ENCODE measurements around the gene LRMDA. TPM values are rescaled to one million over a fixed set of nuclear protein-coding genes. Genes with fewer than 3 reads are reported as not detected.

The LRMDA gene
- total and polyA plus RNA-seq, 2 donors (not counting 1 experiment from before 2014, with no cell fraction given): 0.12 TPM; not detected in 1

DNA sequence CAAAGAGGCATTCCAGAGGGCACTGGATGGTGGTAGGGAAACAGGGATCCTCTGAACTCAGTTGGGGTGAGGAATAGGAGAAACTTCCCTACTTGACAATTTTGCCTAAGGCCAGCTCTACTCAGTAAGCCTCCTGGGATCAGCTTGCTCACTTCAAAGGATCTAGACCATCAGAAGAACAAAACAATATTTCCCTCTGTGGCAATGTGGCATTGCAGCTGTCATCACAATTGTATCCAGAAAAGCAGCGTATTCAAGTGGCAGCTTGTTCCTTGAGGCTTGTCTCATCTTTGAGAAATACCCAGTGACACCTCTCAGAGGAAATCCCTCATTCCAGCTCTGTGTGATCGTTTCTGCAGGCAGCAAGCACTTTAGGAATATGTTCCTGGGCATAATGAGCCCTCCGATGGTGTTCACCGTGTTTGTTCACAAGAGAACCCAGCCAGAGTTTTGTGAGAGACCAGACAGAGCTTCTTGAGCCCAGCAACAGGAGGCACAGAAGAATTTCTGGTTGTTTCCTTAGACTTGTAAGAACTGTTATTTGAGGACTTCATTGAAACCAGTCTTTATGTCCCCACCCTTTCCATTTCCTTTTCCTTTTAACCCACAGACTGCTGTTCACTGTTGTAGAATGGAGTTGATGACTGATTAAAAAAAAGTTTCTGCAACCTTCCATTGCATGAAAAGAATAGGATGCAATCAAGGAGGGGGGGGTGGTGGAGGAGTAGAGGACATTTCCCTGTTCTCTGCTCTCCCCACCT is 747.3 kb downstream of the LRMDA start:
- Histone ChIP-seq H4K20me1 (ENCODE audit: control insufficient read depth, insufficient read depth, low read length, poor library complexity, severe bottlenecking) (no peaks in the 10 kb centered on the region), H3K9ac (ENCODE audit: low read length) (no peak overlapping the region), H3K27me3 (replicated peaks in 1 of 4; ENCODE audit: control extremely low read depth in 1 of 4, control insufficient read depth in 3 of 4, insufficient read depth in 4 of 4, low read length in 3 of 4) (no peaks in the 10 kb centered on the region), H3K36me3 (replicated peaks in 1 of 2; ENCODE audit: control extremely low read depth in 1 of 2, control insufficient read depth in 1 of 2, extremely low read depth in 1 of 2, insufficient read depth in 2 of 2, low read length in 1 of 2) (no peaks in the 10 kb centered on the region), H3K9me3 (ENCODE audit: control extremely low read depth in 1 of 3, control insufficient read depth in 2 of 3, insufficient read depth in 1 of 3, low read length in 2 of 3) (peaks cover 0 to 10% (median 0%) of the 10 kb centered on the region in 3 donors), H2AFZ (ENCODE audit: insufficient read depth, low read depth, low read length, poor library complexity, severe bottlenecking) (no peak overlapping the region), H3K79me2 (ENCODE audit: control insufficient read depth, insufficient read depth, low read length) (no peaks in the 10 kb centered on the region), H3K4me1 (ENCODE audit: control insufficient read depth in 2 of 2, insufficient read depth in 2 of 2, low read length in 2 of 2) (no peaks in the 10 kb centered on the region), H3K27ac (ENCODE audit: low read length in 2 of 2) (no peak overlapping the region), H3K4me3 (ENCODE audit: control extremely low read depth in 1 of 5, extremely low read depth in 1 of 5, insufficient read depth in 1 of 5, low read depth in 2 of 5, low read length in 4 of 5) (no peak overlapping the region), H3K4me2 (replicated peaks; ENCODE audit: low read depth, low read length, poor library complexity, severe bottlenecking) (no peak overlapping the region)
- no peaks in the 10 kb centered on the region for H3K9me3 Mint-ChIP-seq (ENCODE audit: insufficient read depth)
- WGBS (ENCODE audit: insufficient coverage): 80% methylated on average over 4 of the region's 4 CpGs
- H3K4me3 Mint-ChIP-seq: no peak overlapping the region
- DNase-seq: no peak
- intact Hi-C loops (cut with micrococcal nuclease): no loop called here
- ATAC-seq (ENCODE audit: low read depth): no peak
- ChIA-PET POLR2A (no interaction called here), CTCF (no interaction called here)
- no peak for TF ChIP-seq EZH2 (IDR thresholded peaks at IDR 0.05; ENCODE audit: borderline replicate concordance, insufficient read depth, low read depth, low read length, poor library complexity, severe bottlenecking)
- no peaks in the 10 kb centered on the region for H3K4me1 Mint-ChIP-seq
- H3K27me3 Mint-ChIP-seq: no peaks in the 10 kb centered on the region
- no peak overlapping the region for H3K27ac Mint-ChIP-seq

DNA sequence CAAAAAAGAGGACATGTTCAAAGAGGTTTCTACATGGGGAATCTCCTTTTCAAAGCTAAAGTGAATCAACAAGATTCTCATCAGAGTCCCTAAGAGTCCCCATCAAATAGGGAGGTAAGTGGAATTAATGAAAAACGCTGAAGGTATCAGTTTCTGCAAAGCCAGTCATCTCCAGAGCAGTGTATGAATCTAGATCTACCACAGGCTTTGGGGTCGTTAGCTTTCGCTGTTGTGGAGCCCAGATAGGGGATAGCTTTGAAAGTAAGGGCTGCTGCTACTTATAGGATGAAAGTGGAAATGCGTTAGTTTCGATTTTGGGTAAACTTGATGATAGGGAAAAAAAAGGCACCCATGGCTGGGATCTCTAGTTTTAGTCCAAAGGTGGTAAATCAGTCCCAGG is 748.4 kb downstream of the LRMDA start:
- no peaks in the 10 kb centered on the region for H3K4me1 Mint-ChIP-seq
- TF ChIP-seq, protein P1, sequence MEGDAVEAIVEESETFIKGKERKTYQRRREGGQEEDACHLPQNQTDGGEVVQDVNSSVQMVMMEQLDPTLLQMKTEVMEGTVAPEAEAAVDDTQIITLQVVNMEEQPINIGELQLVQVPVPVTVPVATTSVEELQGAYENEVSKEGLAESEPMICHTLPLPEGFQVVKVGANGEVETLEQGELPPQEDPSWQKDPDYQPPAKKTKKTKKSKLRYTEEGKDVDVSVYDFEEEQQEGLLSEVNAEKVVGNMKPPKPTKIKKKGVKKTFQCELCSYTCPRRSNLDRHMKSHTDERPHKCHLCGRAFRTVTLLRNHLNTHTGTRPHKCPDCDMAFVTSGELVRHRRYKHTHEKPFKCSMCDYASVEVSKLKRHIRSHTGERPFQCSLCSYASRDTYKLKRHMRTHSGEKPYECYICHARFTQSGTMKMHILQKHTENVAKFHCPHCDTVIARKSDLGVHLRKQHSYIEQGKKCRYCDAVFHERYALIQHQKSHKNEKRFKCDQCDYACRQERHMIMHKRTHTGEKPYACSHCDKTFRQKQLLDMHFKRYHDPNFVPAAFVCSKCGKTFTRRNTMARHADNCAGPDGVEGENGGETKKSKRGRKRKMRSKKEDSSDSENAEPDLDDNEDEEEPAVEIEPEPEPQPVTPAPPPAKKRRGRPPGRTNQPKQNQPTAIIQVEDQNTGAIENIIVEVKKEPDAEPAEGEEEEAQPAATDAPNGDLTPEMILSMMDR (IDR thresholded peaks at IDR 0.05): no peak
- no peak for TF ChIP-seq EZH2 (IDR thresholded peaks at IDR 0.05; ENCODE audit: borderline replicate concordance, insufficient read depth, low read depth, low read length, poor library complexity, severe bottlenecking)
- H3K27me3 ChIP-seq (replicated peaks in 1 of 4; ENCODE audit: control extremely low read depth in 1 of 4, control insufficient read depth in 3 of 4, insufficient read depth in 4 of 4, low read length in 3 of 4): no peaks in the 10 kb centered on the region
- no peaks in the 10 kb centered on the region for H4K20me1 ChIP-seq (ENCODE audit: control insufficient read depth, insufficient read depth, low read length, poor library complexity, severe bottlenecking)
- H2AFZ ChIP-seq (ENCODE audit: insufficient read depth, low read depth, low read length, poor library complexity, severe bottlenecking): no peak overlapping the region
- H3K4me1 ChIP-seq (ENCODE audit: control insufficient read depth in 2 of 2, insufficient read depth in 2 of 2, low read length in 2 of 2): no peaks in the 10 kb centered on the region
- H3K9me3 ChIP-seq (ENCODE audit: control extremely low read depth in 1 of 3, control insufficient read depth in 2 of 3, insufficient read depth in 1 of 3, low read length in 2 of 3): peaks cover 0 to 10% (median 0%) of the 10 kb centered on the region in 3 donors
- no peak for ATAC-seq (ENCODE audit: low read depth)
- POLR2A ChIA-PET: no interaction called here
- H3K27ac ChIP-seq (ENCODE audit: low read length in 2 of 2): no peak overlapping the region
- H3K4me2 ChIP-seq (replicated peaks; ENCODE audit: low read depth, low read length, poor library complexity, severe bottlenecking): no peak overlapping the region
- CTCF ChIA-PET: no interaction called here
- intact Hi-C loops (cut with micrococcal nuclease): no loop called here
- WGBS (ENCODE audit: insufficient coverage): 98% methylated on average over 5 of the region's 5 CpGs
- no peaks in the 10 kb centered on the region for H3K36me3 ChIP-seq (replicated peaks in 1 of 2; ENCODE audit: control extremely low read depth in 1 of 2, control insufficient read depth in 1 of 2, extremely low read depth in 1 of 2, insufficient read depth in 2 of 2, low read length in 1 of 2)
- H3K27ac Mint-ChIP-seq: no peak overlapping the region
- H3K79me2 ChIP-seq (ENCODE audit: control insufficient read depth, insufficient read depth, low read length): no peaks in the 10 kb centered on the region
- H3K9ac ChIP-seq (ENCODE audit: low read length): no peak overlapping the region
- no peaks in the 10 kb centered on the region for H3K27me3 Mint-ChIP-seq
- DNase-seq: no peak
- no peaks in the 10 kb centered on the region for H3K9me3 Mint-ChIP-seq (ENCODE audit: insufficient read depth)
- no peak overlapping the region for H3K4me3 Mint-ChIP-seq
- H3K4me3 ChIP-seq (ENCODE audit: control extremely low read depth in 1 of 5, extremely low read depth in 1 of 5, insufficient read depth in 1 of 5, low read depth in 2 of 5, low read length in 4 of 5): no peak overlapping the region
